ENCODE data around the gene HSBP1L1.

Gene HSBP1L1

GRCh38 chr18:79927607-79928562 is 36.6 kb upstream of the HSBP1L1 start:
- DNase-seq: no peak

DNA sequence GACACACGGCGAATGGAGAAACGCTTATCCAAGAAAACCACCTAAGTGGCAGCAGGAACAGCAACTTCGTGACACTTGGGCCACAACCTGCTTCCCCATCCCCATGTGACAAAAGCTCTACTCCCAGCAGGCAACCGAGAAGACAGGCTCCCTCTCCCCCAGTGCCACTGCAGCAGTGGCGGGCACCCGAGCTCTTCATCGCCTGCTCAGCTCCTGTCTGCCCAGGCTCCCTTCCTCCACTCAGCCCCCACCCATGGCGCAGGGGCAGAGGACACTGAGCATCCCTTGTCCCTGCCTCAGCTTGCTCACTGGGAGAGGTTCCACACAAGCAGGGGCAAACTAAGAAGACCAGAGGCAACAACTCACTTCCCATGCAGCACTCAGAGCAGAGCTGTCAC is 35.9 kb upstream of the HSBP1L1 start:
- DNase-seq: no peak

GRCh38 chr18:79930020-79930642 is 34.3 kb upstream of the HSBP1L1 start:
- DNase-seq: no peak

DNA sequence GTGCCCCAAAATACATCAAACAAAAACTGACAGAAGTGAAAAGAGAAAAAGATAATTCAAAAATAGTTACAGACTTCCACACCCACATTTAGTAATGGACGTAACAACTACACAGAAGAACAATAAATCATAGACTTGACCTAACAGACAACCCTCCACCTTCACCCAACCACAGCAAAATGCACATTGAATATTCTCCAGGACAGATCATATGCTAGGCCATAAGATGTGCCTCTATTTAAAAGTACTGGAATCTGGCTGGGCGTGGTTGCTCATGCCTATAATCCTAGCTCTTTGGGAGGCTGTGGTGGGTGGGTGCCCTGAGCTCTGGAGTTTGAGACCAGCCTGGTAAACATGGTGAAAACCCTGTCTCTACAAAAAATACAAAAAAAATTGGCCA is 33.0 kb upstream of the HSBP1L1 start:
- DNase-seq: no peak

- DNase-seq: no peak
These were observed 31.5 kb upstream of the HSBP1L1 start for GRCh38 chr18:79932907-79933306.

DNA sequence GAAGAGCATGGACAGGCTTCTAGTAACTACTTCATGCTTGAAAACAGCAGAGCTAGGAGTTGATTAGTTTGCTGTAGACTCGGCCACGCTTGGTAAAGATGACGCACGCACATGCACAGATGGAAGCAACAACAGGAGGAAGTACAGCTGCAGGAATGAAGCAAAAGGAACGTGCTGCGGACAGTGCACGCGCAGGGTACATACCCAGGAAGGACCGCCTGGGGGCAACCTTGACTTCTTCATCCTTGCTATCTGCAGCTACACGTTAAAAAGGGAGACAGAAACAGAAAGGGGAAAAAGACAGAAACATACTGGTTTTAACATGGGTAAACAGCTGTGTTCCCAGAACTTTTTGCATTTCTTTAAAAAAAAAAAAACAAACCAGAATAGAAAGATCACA is 30.7 kb upstream of the HSBP1L1 start:
- DNase-seq: no peak

DNA sequence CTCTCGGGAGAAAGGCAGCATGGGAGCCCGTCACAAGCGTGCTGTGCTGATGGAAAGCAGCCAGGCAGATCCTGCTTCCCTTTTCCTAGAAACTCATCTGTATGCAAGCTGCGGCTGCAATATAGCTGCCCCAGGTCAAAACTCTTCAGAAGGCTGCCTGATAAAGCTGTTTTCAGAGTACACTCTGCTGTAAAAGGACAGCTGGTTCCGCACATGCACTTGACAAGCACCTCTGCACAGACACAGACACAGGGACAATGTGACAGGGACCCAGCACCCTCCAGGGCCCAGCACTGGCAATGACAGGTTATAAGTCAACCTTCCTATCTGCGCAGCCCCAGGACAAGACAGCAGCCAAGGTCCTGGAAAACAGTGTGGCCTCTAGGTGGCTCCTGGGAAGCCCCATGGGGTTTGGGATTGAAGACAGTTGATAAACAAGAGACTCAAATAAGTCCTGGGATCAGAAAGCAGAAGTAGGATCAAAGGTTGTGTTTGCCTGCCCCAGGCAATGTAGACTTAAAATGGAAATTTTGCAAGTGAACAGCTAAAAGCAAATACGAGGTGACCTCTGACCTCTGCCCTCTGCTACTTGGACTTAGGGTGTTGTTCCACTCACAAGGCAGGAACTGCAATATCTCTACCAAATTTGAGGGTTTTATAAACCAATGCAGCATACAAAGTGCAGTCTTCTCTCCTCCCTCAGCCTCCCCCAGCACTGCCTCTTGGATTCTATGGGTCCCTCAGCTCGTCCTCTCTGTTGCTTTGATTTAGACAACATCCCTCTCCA is 29.9 kb upstream of the HSBP1L1 start:
- DNase-seq: no peak

GRCh38 chr18:79935098-79935480 is 29.4 kb upstream of the HSBP1L1 start:
- DNase-seq: no peak

DNA sequence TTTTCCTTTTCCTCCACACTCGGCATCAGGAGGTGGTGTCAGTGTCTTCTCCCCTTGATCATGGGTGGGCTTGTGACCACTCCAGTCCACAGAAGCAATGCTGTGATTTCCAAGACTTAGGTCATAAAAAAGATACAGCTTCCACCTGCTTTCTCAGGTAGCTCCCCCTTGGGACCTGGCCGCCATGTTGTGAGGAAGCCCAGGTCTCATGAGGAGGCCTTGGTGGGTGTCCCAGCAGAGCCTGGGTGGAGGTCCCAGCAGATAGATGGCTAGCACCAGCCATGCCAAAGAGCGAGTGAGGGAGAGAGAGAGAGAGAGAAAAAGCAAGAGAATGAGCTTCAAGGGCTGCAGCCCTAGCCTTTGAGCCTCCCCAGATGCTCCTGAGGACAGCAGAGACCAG is 28.9 kb upstream of the HSBP1L1 start:
- DNase-seq: no peak

GRCh38 chr18:79935925-79936324 is 28.5 kb upstream of the HSBP1L1 start:
- no peak for DNase-seq

DNA sequence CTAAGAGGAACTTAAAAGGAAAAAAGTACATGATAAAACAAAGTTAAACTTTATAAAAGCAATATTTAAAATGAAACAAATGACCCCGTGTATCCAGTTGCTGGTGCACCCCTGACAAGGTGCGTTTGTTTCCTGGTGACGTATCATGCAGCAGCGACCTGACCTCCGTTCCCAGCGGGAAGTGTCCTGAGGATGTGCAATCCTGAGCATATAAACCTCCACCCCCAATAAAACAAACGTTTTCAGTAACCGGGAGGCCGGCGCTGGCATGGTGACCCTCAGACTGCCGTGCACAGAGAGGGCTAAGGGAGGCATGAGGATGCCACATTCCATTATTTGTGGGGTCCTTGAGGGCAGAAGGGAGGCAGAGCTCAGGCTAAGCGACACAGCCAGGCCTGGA is 27.8 kb upstream of the HSBP1L1 start:
- no peak for DNase-seq

DNA sequence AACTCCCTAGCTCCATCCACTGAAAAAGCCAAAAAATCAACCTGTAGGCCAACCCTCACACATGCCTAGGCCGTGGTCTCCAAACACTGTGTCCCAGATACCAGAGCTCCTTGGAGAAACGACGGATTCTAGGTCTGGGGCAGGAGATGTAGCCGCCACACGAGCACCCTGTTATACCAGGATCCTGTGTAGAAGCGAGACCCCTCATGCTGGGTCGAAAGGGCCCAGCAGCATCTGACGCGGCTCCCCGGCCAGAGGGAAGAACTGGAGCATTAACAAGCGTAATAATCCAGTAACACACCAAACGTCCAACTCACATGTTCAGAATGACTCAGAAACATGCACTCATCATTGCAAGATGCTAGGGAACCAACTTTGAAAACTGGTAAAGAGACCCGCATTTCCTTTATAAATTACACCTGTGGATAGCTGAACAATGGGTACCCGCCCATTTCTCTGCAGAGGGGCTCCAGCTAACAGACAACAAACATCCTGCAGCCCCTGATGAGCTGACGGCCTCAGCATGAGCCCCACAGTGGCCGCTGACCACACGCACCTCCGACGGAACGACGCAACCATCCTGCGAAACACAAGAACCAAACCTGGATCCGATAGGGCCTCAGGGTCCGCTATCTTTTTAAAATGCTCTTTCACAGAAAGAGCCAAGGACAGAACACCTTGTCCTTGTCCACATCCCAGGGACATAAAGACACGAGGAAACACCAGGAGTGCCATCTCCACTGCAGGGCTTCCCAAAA is 27.2 kb upstream of the HSBP1L1 start:
- DNase-seq: no peak

GRCh38 chr18:79938196-79938595 is 26.2 kb upstream of the HSBP1L1 start:
- DNase-seq: no peak

DNA sequence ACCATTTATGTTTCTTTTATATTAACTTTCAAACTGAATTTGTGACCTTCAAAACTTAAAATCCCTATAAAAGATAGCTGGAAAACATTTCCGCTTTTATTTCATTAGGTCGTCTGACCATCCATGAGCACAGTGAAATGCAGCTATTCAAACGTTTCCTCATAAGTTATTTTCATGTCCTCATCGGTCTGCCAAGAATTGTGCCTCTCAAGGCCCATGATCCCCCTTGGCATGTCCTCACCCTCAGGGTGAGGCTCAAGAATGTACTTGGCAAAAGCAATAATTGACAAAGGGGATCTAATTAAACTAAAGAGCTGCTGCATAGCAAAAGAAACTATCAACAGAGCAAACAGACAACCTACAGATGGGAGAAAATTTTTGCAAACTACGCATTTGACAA is 25.3 kb upstream of the HSBP1L1 start:
- no peak for DNase-seq

DNA sequence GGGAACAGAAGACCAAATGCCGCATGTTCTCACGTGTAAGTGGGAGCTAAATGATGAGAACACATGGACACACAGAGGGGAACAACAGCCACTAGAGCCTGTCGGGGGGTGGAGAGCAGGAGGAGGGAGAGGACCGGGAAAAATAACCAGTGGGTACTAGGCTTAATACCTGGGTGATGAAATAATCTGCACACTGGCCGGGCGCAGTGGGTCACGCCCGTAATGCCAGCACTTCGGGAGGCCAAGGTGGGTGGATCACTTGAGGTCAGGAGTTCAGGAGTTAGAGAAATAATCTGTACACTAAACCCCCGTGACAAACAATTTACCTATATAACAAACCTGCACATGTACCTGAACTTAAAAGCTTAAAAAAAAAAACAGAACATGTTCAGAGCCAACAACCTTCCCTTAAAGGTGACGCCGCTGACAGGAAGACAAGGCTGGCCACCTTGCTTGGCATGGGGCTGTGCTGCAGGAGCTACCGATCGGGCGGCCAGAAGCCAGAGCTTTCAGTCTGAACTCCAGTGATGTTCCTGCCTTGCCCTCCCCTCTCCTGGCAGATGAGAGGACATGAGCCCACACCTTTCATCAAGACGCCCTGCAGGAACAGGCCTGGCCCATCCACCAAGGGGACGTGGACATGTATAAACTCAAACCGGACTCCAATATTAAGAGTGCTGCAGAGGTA is 24.2 kb upstream of the HSBP1L1 start:
- no peak for DNase-seq

DNA sequence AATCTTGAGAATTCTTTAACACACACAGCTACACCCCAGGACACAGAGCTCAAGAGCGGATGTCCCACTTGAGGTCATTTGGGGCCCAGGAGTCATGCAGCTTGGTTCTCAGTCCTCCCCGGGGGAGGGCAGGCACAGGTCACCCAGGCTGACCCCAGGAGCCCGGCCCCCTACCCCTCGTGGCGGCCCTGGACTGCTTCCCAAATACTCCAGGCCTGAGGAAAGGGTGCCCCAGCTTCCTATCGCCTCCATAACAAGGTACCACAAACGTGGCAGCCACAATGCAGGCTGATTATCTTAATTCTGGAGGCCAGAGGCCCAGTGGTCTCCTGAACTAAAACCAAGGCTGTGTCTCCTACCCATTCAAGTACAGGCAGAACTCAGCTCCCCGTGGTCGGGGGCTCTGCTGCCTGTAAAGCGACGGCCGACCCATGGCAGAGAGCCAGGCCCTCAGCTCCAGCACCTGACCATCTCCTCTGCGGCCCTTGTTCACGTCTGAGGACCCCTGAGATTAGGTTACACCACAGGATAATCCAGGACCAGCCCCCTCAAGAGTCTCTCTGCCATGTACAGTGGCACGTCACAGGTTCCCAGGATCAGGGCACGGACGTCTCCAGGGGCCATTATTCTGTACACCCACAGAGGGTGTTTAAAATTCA is 23.5 kb upstream of the HSBP1L1 start:
- DNase-seq: no peak

GRCh38 chr18:79941473-79942119 is 22.8 kb upstream of the HSBP1L1 start:
- no peak for DNase-seq

DNA sequence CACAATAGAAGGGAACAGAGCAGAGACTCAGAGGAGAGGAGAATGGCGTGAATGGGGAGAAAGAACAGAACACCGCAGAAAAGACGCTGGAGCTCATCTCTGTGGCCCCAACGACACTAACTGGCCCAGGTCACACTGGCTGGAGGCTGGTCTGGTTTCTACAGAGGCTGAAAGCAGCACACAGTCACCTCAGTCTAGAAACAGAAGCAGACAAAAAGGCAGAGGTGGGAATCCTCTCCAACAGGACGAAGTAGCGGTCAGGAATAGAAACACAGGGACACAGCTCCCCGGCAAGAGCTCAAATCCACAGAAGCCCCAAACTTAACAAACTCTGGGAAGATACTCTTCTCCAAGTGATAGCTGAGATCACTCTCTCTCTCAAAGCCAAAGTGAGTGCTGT is 22.2 kb upstream of the HSBP1L1 start:
- no peak for DNase-seq

- DNase-seq: no peak
These were observed 21.4 kb upstream of the HSBP1L1 start for GRCh38 chr18:79942786-79943607.
